Hippocampal formation (tissue), 2 donors: Measurements from ENCODE around the gene POLK.
"Not testable (repeated sequence)": the region's sequence is repeated elsewhere in the genome, so short reads cannot be mapped to it uniquely, and the experiment has no call there.

Source experiments
- DNase-seq, 2 donors: peaks; one replicate each; lab custom pipeline; 2025; lab: John Stamatoyannopoulos, UW

POLK gene

GRCh38 chr5:75511435-75512382 lies at the start of gene POLK, which contains the start of gene CERT1:
POLK (plus strand) TSS chr5:75511891.
CERT1 (minus strand) TSS chr5:75511629; CDS start chr5:75511207, 422 bp downstream.
- DNase-seq = peak; percentile 99 to 100

GRCh38 chr5:75463726-75464125 lies 48.0 kb upstream of the POLK start:
- no peak for DNase-seq

- DNase-seq = no peak
Observed at GRCh38 chr5:75465480-75465879, 46.2 kb upstream of the POLK start.

- no peak for DNase-seq
Observed at GRCh38 chr5:75466006-75466716, 45.5 kb upstream of the POLK start.

GRCh38 chr5:75468593-75468992 lies 43.1 kb upstream of the POLK start:
- DNase-seq = no peak

GRCh38 chr5:75469017-75469416 lies 42.7 kb upstream of the POLK start:
- DNase-seq = no peak

GRCh38 chr5:75471193-75471592 lies 40.5 kb upstream of the POLK start:
- DNase-seq = no peak

GRCh38 chr5:75472973-75473372 lies 38.7 kb upstream of the POLK start:
- DNase-seq = no peak

GRCh38 chr5:75473463-75473862 lies 38.2 kb upstream of the POLK start:
- no peak for DNase-seq

- no peak for DNase-seq
Observed at GRCh38 chr5:75475364-75475763, 36.3 kb upstream of the POLK start.

GRCh38 chr5:75481024-75481423 lies 30.7 kb upstream of the POLK start:
- DNase-seq = no peak

GRCh38 chr5:75482482-75482881 lies 29.2 kb upstream of the POLK start:
- DNase-seq = no peak

- no peak for DNase-seq
Observed at GRCh38 chr5:75484605-75485004, 27.1 kb upstream of the POLK start.

GRCh38 chr5:75489847-75490246 lies 21.8 kb upstream of the POLK start:
- not testable (repeated sequence) for DNase-seq

GRCh38 chr5:75491621-75492020 lies 20.1 kb upstream of the POLK start:
- no peak for DNase-seq

- no peak for DNase-seq
Observed at GRCh38 chr5:75496026-75496425, 15.7 kb upstream of the POLK start.

GRCh38 chr5:75498208-75498777 lies 13.4 kb upstream of the POLK start:
- DNase-seq = no peak

- not testable (repeated sequence) for DNase-seq
Observed at GRCh38 chr5:75498875-75499274, 12.8 kb upstream of the POLK start.

GRCh38 chr5:75505112-75505511 lies 6.6 kb upstream of the POLK start:
- not testable (repeated sequence) for DNase-seq

- no peak for DNase-seq
Observed at GRCh38 chr5:75507841-75508240, 3.9 kb upstream of the POLK start.

- no peak for DNase-seq
Observed at GRCh38 chr5:75509546-75509945, 2.1 kb upstream of the POLK start.

GRCh38 chr5:75509956-75510355 lies 1.7 kb upstream of the POLK start:
- DNase-seq = no peak

- DNase-seq = peak in 1 of 2 donors; percentile 40
Observed at GRCh38 chr5:75510417-75510835, 1.3 kb upstream of the POLK start.
